GM21390 (cell line): ENCODE data around the gene OR14C36.
A peak's percentile ranks its signal among the peaks of the same experiment; 100 is the strongest.
"Not testable (repeated sequence)": the region's sequence is repeated elsewhere in the genome, so short reads cannot be mapped to it uniquely, and the experiment has no call there.

Source experiments
- ATAC-seq: cut with Tn5 transposase; IDR thresholded peaks from one replicate; pipeline ENCODE4 v1.9.1; 2021; ENCODE audit not compliant: unreplicated experiment

OR14C36 gene, protein sequence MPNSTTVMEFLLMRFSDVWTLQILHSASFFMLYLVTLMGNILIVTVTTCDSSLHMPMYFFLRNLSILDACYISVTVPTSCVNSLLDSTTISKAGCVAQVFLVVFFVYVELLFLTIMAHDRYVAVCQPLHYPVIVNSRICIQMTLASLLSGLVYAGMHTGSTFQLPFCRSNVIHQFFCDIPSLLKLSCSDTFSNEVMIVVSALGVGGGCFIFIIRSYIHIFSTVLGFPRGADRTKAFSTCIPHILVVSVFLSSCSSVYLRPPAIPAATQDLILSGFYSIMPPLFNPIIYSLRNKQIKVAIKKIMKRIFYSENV

DNA sequence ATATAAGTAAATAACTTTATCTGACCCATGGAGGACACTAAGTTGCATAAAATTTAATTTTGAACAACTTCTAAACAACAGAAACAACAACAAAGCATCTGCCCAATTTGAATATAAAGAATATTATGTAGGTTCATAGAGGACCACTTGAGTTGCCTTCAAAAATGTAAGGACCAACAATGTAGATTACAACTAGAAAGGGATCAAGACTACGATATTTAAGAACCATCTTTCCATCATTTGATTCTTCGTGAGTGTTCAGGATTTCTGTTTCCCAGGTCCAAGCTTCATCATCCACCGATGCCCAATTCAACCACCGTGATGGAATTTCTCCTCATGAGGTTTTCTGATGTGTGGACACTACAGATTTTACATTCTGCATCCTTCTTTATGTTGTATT is at the start of gene OR14C36:
OR14C36 (plus strand) TSS at position 301 of the 400 bp plus-strand sequence; CDS start at position 301, 0 bp downstream.
- ATAC-seq, result no peak

DNA sequence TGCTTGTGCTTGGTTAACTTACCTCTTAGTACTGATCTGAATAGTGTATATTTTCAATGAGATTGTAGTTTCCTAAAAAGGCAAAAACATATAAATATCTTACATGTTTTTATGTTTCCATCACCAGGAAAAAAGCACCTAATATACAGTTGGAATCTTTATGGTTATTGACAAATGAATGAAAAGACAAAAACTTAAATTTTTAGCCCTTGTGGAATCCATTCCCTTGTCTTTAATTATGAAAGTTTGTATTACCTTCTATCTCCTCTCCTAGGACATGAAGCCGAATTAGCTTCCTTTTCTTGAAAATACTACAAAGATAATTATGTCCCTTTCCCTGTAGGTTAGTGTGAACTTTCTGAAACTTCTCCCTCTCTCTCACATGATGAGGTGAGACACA is 45.3 kb upstream of the OR14C36 start, which contains the start of gene OR2T12:
OR2T12 (minus strand) TSS at position 101 of the 400 bp plus-strand sequence. CDS start 7,846 bp downstream, outside the sequence.
- no peak for ATAC-seq

GRCh38 chr1:248305672-248306071 is 42.9 kb upstream of the OR14C36 start:
- not testable (repeated sequence) for ATAC-seq

- no peak for ATAC-seq
Measured at GRCh38 chr1:248306103-248306502, 42.5 kb upstream of the OR14C36 start.

DNA sequence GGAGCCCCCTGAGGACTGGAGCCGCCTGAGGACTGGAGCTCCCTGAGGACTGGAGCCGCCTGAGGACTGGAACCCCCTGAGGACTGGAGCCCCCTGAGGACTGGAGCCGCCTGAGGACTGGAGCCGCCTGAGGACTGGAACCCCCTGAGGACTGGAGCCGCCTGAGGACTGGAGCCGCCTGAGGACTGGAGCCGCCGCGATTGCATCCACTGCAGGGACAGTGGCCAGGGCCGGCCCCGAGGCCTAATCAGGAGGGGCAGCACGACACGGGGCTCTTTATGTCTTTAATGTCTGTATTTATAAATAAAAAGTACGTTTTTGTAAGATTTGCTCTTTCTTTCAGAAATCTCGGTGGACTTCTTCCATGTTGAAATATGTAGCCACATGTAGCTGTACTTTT is 41.8 kb upstream of the OR14C36 start:
- ATAC-seq, result not testable (repeated sequence)

GRCh38 chr1:248316796-248317195 is 31.8 kb upstream of the OR14C36 start:
- no peak for ATAC-seq

DNA sequence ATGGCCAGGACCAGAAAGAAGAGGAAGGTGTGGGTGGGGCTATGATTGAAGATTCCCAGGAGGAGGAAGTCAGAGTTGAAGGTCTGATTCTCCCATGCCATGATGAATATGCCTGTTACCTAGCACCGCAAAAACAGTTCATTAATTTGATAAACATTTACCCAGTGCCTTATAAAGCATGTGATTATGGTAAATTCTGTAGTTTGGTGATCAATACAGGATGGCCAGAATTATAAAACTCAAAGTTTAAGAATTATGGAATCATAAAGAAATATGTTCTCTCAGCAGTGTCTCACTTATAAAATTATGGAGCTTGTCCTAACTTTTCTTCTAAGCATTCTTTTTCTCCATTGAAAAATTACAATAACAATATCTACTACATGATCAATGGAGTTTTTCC is 24.1 kb upstream of the OR14C36 start, which contains the start of gene OR2M7:
OR2M7 (minus strand) TSS at position 101 of the 400 bp plus-strand sequence; CDS start at position 101, 0 bp downstream.
- ATAC-seq, result no peak

- ATAC-seq, result no peak
Measured at GRCh38 chr1:248343451-248343850, 5.1 kb upstream of the OR14C36 start.

GRCh38 chr1:248359415-248359814 is 10.8 kb downstream of the OR14C36 start:
- no peak for ATAC-seq

GRCh38 chr1:248361121-248361715 is 12.6 kb downstream of the OR14C36 start, which contains the start of gene OR2T4:
TSS of gene OR2T4 (plus strand) at chr1:248361665. CDS start at chr1:248361665, 0 bp downstream.
- no peak for ATAC-seq

DNA sequence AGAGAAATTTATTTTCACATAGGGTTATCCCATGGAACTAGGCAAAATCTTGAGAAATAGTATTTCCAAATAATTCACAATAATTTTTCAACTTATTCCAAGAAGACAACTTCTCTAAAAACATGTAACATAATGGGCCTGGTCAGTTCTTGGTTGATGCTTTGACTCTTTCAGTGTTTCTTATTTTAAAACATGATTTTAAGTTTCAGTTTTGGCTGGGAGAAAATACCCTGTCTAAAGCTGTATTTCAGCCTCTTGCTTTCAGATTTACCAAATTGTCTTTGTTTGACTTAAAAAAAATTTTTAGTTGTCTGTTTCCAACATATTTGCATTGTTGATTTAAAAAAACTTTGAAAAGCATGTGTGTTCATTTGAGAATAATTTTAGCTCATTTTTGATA is 18.0 kb downstream of the OR14C36 start:
- no peak for ATAC-seq

DNA sequence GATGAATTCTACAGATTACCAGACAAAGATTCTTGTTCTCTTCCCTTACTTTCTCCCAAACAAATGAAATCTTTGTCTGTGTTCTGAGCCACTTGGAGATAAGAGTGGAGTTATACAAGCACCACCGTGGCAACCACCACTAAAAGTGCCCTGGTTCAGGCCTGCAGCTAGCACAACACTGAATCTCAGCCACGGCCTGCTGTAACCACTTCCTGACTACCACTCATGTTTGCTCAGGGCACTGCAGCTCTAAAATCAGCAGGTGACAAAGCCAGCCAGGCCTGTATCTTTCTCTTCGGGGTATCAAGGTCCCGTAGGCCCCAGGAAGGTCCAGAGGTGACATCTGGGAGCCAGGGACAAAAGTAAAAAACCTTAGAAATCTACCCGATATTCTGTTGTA is 23.8 kb downstream of the OR14C36 start:
- peak; percentile 46 for ATAC-seq

DNA sequence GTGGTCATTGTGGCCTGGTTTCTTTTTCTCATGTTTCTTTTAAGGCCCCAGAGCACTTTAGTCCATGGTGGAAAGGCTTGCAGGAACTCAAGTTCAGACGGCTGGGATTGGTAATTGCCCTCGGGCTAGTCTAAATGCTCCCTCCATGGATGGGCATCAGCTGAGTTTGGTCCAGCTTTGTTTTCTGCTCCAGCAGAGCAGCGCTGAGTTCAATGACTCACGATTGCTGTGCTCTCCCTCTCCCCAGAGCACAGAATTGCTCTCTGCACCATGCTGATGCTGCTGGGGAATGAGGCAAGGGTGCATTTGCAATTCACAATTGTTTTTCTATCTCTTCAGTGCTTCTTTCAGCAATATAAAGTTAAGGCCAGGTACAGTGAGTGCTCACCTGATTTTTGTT is 25.2 kb downstream of the OR14C36 start:
- no peak for ATAC-seq

GRCh38 chr1:248375446-248375845 is 26.9 kb downstream of the OR14C36 start, which contains the start of gene OR2T6:
TSS of gene OR2T6 (plus strand) at chr1:248375746. CDS start at chr1:248387609, 11,863 bp downstream.
- ATAC-seq, result no peak

- ATAC-seq, result no peak
Measured at GRCh38 chr1:248376916-248377315, 28.3 kb downstream of the OR14C36 start.

DNA sequence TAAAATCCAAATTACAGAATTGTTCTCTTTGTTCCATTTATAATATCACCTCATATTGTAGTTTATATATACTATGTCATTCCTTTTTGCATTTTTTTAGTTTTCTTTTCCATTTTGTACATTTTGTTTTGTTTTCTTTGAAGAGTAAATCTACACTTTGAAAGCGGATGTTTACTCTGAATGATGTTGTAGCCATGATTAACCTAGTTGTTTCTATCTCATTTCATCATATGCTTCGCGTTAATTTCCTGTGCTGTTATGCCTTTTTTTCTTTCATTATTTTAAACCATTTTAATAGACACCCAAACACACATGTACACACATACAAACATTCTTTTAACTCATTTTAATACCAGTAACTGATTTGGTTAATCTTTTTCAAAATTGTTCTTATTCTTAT is 32.3 kb downstream of the OR14C36 start:
- no peak for ATAC-seq

- no peak for ATAC-seq
Measured at GRCh38 chr1:248388426-248388825, 39.9 kb downstream of the OR14C36 start.

DNA sequence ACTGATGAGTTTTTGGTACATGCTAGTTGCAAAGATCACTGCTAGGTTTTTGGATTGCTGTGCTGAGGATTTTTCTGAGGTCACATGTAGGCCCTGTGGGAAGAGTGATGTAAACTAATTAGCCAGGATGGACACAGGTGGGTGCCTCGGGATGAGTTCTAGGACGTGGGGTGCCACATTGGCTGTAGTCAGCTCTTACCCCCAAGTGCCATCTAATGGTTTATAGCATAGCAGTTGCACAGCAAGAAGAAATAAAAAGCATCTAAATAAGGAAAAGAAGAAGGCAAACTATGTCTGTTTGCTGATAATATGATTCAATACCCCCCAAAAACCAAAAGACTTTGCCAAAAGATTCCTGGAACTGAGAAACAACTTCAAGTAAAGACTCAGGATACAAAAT is 44.5 kb downstream of the OR14C36 start:
- no peak for ATAC-seq
